Chondrocyte (in vitro differentiated cells): ENCODE results near the gene TGM5. TPM values are rescaled to one million over a fixed set of nuclear protein-coding genes. Genes with fewer than 3 reads are reported as not detected.

Experiments used
- DNase-seq: peaks from one replicate; pipeline ENCODE4 v3.0.0; 2021; ENCODE audit warnings: mixed read lengths, low spot score
- H3K27ac Mint-ChIP-seq: one replicate; pipeline ENCODE4 v1.8.0; 2021; ENCODE audit warnings: mild to moderate bottlenecking, moderate library complexity, mixed read lengths; ENCODE audit not compliant: unreplicated experiment
- H3K27me3 Mint-ChIP-seq: 2 replicates; pipeline ENCODE4 v1.8.0; 2021; ENCODE audit warnings: low read depth, mixed read lengths
- H3K36me3 Mint-ChIP-seq: 2 replicates; pipeline ENCODE4 v1.8.0; 2021; ENCODE audit warnings: low read depth, mixed read lengths
- H3K4me1 Mint-ChIP-seq: 2 replicates; pipeline ENCODE4 v1.8.0; 2021; ENCODE audit warnings: low read depth, mild to moderate bottlenecking, mixed read lengths
- H3K4me3 Mint-ChIP-seq: one replicate; pipeline ENCODE4 v1.8.0; 2021; ENCODE audit warnings: mild to moderate bottlenecking, moderate library complexity, mixed read lengths; ENCODE audit not compliant: unreplicated experiment
- H3K9me3 Mint-ChIP-seq: 2 replicates; pipeline ENCODE4 v1.8.0; 2021; ENCODE audit warnings: low read depth, mixed read lengths
- total RNA-seq: library from RNA; stranded (reverse); gene quantifications from 3 replicates; pipeline ENCODE4 v1.2.1, GENCODE V29; 2021
- TF ChIP-seq, protein P1 (sequence below): fragments of 200-600 bp; sonication (generic); IDR thresholded peaks from 2 replicates; pipeline ENCODE4 v1.5.0; 2021; ENCODE audit warnings: antibody characterized with exemption, mild to moderate bottlenecking, moderate library complexity

TGM5 gene
- total RNA-seq, 1 donor from 2014 or later = not detected

DNA sequence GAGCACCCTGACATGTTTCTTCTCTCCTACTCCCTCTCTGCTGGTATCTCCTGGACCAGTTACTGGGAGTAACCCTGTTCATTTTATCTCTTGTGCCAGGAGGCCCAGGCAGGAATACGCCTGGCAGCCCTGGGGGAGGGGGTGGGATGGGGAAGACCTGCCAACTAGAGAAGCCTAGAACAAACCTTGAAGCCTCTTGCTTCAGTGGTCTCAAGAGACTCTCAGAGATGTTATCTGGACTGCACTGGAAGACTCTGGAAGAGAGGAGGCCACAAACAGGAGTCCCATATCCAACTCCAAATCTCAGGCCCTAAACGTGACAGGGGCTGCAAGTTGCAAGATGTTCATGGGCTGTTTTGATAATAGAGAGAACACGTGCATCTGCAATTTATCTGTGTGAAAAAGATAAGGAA, 45.7 kb downstream of the TGM5 start, which contains the start of gene EPB42:
EPB42 (minus strand) TSS at position 28 of the 413 bp plus-strand sequence. CDS start 193 bp downstream, outside the sequence.
- H3K27ac Mint-ChIP-seq = no peak within 1 kb of the TSS
- H3K9me3 Mint-ChIP-seq = no peaks in the 10 kb centered on the region
- no peak for DNase-seq
- no peak within 1 kb of the TSS for H3K4me3 Mint-ChIP-seq
- TF ChIP-seq, protein P1, sequence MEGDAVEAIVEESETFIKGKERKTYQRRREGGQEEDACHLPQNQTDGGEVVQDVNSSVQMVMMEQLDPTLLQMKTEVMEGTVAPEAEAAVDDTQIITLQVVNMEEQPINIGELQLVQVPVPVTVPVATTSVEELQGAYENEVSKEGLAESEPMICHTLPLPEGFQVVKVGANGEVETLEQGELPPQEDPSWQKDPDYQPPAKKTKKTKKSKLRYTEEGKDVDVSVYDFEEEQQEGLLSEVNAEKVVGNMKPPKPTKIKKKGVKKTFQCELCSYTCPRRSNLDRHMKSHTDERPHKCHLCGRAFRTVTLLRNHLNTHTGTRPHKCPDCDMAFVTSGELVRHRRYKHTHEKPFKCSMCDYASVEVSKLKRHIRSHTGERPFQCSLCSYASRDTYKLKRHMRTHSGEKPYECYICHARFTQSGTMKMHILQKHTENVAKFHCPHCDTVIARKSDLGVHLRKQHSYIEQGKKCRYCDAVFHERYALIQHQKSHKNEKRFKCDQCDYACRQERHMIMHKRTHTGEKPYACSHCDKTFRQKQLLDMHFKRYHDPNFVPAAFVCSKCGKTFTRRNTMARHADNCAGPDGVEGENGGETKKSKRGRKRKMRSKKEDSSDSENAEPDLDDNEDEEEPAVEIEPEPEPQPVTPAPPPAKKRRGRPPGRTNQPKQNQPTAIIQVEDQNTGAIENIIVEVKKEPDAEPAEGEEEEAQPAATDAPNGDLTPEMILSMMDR = no peak
- peaks cover 9% of the 10 kb centered on the region for H3K4me1 Mint-ChIP-seq
- H3K36me3 Mint-ChIP-seq = no peaks in the 10 kb centered on the region
- peaks cover 13% of the 10 kb centered on the region for H3K27me3 Mint-ChIP-seq

DNA sequence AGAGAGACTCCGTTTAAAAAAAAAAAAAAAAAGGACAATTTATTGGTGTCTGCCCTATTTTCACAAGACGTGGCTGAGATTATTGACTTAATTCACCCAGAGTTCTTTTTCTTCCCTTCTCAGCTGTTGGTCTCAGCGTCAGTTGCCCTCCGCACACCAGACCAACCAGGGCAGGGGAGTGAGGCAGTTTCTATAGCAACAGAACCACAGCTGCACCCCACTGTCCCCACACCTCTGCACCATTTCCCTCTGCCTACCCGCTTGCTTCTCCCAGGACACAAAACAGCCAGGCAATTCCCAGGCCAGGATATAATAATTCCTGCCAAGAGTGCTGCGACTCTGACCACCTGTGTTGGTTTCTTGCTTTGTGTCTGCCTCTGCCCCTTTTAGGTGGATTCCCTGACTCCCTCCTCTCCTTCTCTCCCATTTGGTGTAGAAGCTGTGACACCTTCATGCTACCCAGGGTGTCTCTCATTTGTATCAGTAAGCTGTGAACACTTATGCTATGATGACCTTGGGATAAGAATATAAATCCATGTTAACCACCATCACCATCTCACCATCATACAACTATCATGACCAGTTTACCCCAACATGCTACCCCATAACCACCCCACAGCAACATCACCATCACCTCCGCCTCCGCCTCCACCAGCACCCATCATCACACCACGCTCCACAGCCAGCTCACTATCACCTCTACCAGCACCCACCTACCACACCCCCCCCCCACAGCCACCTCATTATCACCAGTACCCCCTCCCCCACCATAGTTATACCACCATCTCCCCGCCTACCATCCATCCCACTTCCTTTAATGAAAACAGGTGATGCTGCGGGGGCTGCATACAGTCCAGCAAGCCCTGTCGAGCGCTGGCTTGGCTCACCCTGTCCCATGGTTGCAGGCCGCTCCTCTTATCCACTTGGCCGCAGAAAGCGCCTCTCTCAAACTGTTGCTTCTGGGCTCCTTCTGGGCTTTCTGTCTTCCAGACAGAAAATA, 46.5 kb downstream of the TGM5 start:
- H3K4me1 Mint-ChIP-seq = peaks cover 9% of the 10 kb centered on the region
- no peak overlapping the region for H3K27ac Mint-ChIP-seq
- H3K27me3 Mint-ChIP-seq = peaks cover 13% of the 10 kb centered on the region
- no peaks in the 10 kb centered on the region for H3K36me3 Mint-ChIP-seq
- TF ChIP-seq, protein P1 = no peak
- DNase-seq = no peak
- H3K4me3 Mint-ChIP-seq = no peak overlapping the region
- H3K9me3 Mint-ChIP-seq = no peaks in the 10 kb centered on the region

DNA sequence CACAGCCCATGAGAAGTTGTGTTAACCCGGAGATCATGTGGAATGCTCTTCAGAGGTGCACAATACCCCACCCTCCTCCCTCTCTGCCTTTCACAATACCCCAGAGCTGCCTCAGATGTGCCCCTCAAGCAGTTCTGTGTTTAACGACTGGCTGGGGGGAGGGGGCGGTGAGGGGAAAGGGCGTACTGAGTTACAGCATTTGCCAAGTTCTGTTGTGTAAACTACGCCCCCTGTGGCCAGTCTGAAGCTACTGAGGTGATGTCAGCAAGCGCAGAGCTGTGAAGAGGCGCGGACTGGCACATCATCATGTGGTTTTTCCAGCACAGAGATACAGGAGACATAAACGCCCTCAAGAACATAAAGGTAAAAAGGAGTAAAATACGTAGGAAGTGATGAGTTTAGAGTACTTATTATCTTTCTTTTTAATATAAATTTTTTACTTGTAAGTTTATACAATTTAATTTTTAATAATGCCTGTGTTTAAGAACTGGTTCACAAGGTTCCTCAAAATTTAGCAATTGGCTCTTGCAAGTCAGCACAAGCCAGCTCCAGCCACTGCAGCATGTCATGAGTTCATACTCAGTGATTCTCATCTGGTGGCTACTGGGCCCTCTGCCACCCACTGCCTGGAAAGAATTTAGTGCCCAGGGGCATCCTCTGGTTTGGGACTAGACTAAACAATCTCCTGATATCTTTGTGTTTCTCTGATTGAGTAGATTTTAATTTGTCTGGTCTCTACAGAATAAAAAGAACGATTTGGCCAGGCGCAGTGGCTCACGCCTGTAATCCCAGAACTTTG, 47.6 kb downstream of the TGM5 start:
- Mint-ChIP-seq H3K27ac (no peak overlapping the region), H3K36me3 (no peaks in the 10 kb centered on the region), H3K4me3 (no peak overlapping the region), H3K4me1 (peaks cover 9% of the 10 kb centered on the region), H3K27me3 (peaks cover 15% of the 10 kb centered on the region), H3K9me3 (no peaks in the 10 kb centered on the region)
- TF ChIP-seq, protein P1 = peak; percentile 62
- DNase-seq = no peak

DNA sequence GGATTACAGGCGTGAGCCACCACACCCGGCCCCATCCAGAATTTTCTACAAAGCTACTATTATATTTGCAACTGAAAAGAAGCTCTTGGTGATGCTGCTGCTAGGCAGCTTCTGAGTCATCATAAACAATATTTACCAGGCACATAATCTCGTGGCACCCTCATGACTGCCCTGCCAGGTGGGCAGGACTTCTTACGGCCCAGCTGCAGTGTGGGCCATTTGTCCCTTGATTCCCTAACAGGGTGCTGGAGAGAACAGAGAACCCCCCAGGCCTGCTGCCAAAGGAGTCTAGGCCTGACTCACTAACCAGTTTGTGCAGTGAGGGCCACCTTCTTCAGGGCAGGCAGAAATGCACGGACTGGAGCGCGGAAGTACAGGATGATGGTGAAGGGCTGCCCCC, 50.8 kb downstream of the TGM5 start:
- no peak for DNase-seq
- Mint-ChIP-seq H3K9me3 (no peaks in the 10 kb centered on the region), H3K36me3 (no peaks in the 10 kb centered on the region), H3K4me1 (peaks cover 9% of the 10 kb centered on the region), H3K4me3 (no peak overlapping the region), H3K27me3 (peaks cover 7% of the 10 kb centered on the region), H3K27ac (no peak overlapping the region)
- TF ChIP-seq, protein P1 = no peak
